Measurements from ENCODE around the gene RIPOR1. TPM values are rescaled to one million over a fixed set of nuclear protein-coding genes. Genes with fewer than 3 reads are reported as not detected.

RIPOR1 gene
- total and polyA plus RNA-seq, 2 experiments from 2014 or later: 29.5 to 35.7 TPM

- Histone ChIP-seq H3K9me3 (ENCODE audit: low read depth) (no peaks in the 10 kb centered on the region), H3K4me1 (ENCODE audit: low read depth) (peaks cover 6% of the 10 kb centered on the region), H3K27ac (no peak overlapping the region), H3K4me3 (peak overlapping the region; percentile 42), H3K27me3 (peaks cover 62% of the 10 kb centered on the region), H3K36me3 (peaks cover 5% of the 10 kb centered on the region)
- peak; percentile 43 to 65 for DNase-seq (ENCODE audit: low read depth in 1 of 2, low spot score in 1 of 2)
- TF ChIP-seq, protein P1, sequence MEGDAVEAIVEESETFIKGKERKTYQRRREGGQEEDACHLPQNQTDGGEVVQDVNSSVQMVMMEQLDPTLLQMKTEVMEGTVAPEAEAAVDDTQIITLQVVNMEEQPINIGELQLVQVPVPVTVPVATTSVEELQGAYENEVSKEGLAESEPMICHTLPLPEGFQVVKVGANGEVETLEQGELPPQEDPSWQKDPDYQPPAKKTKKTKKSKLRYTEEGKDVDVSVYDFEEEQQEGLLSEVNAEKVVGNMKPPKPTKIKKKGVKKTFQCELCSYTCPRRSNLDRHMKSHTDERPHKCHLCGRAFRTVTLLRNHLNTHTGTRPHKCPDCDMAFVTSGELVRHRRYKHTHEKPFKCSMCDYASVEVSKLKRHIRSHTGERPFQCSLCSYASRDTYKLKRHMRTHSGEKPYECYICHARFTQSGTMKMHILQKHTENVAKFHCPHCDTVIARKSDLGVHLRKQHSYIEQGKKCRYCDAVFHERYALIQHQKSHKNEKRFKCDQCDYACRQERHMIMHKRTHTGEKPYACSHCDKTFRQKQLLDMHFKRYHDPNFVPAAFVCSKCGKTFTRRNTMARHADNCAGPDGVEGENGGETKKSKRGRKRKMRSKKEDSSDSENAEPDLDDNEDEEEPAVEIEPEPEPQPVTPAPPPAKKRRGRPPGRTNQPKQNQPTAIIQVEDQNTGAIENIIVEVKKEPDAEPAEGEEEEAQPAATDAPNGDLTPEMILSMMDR (IDR thresholded peaks at IDR 0.05; ENCODE audit: low read depth, low read length): no peak
Measured at GRCh38 chr16:67537270-67537635, 8.6 kb downstream of the RIPOR1 start.

DNA sequence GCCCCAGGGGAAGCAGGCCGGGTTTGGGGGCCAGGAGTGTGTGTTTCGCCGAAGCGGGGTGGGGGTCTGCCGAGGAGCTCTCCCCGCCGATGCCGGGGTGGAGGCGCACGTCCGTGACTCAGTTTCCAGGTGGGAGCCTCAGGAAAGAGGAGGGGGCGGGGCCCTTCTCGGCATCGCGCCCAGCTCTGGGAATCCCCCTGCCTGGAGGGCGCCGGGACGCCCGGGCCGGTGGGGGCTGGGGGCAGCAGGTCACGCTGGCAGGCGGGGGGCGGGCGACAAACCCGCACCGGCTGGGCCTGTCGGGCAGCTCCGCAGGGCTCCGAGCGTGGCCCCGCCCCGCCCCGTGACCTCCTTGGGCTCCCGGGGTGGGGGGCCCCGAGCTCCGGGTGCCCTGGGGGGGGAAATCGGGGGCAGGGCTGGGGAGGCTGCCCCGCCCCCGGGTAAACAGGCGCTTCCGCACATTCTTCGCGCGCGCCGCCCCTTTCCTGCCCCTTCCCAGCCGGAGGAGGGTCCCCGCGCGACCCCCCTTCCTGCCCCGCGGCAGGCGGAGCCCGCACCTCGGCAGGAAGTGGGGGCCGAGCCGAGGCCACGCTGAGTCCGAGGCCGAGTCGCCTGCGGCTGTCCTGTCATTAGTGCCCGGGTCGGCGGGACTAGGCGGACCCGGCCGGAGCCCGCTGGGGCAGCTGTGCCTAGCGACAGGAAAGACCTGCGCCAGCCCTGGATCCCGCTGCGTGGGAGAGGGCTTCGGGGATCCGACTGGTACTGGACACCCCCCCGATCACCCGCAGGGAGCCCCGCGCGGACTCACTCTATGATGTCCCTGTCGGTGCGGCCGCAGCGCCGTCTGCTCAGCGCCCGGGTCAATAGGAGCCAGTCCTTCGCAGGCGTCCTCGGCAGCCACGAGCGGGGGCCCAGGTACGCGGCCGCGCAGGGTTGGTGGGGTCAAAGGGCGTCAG is 9.3 kb downstream of the RIPOR1 start:
- no peaks in the 10 kb centered on the region for H3K9me3 ChIP-seq (ENCODE audit: low read depth)
- H3K4me1 ChIP-seq (ENCODE audit: low read depth): peaks cover 6% of the 10 kb centered on the region
- H3K4me3 ChIP-seq: peak overlapping the region; percentile 42
- H3K27me3 ChIP-seq: peaks cover 57% of the 10 kb centered on the region
- no peak overlapping the region for H3K27ac ChIP-seq
- H3K36me3 ChIP-seq: peaks cover 5% of the 10 kb centered on the region
- TF ChIP-seq, protein P1 (IDR thresholded peaks at IDR 0.05; ENCODE audit: low read depth, low read length): no peak
- peak; percentile 52 to 61 for DNase-seq (ENCODE audit: low read depth in 1 of 2, low spot score in 1 of 2)

GRCh38 chr16:67538666-67539101 is 10.1 kb downstream of the RIPOR1 start:
- TF ChIP-seq, protein P1 (IDR thresholded peaks at IDR 0.05; ENCODE audit: low read depth, low read length): no peak
- peaks cover 50% of the 10 kb centered on the region for H3K27me3 ChIP-seq
- peak in 1 of 2 donors; percentile 90 for DNase-seq (ENCODE audit: low read depth in 1 of 2, low spot score in 1 of 2)
- H3K9me3 ChIP-seq (ENCODE audit: low read depth): no peaks in the 10 kb centered on the region
- no peak overlapping the region for H3K27ac ChIP-seq
- peaks cover 5% of the 10 kb centered on the region for H3K36me3 ChIP-seq
- peaks cover 6% of the 10 kb centered on the region for H3K4me1 ChIP-seq (ENCODE audit: low read depth)
- H3K4me3 ChIP-seq: peak overlapping the region; percentile 42

- no peak for DNase-seq (ENCODE audit: low read depth in 1 of 2, low spot score in 1 of 2)
- Histone ChIP-seq H3K4me3 (no peak overlapping the region), H3K4me1 (ENCODE audit: low read depth) (peaks cover 6% of the 10 kb centered on the region)
Measured at GRCh38 chr16:67539271-67539670, 10.6 kb downstream of the RIPOR1 start.

DNA sequence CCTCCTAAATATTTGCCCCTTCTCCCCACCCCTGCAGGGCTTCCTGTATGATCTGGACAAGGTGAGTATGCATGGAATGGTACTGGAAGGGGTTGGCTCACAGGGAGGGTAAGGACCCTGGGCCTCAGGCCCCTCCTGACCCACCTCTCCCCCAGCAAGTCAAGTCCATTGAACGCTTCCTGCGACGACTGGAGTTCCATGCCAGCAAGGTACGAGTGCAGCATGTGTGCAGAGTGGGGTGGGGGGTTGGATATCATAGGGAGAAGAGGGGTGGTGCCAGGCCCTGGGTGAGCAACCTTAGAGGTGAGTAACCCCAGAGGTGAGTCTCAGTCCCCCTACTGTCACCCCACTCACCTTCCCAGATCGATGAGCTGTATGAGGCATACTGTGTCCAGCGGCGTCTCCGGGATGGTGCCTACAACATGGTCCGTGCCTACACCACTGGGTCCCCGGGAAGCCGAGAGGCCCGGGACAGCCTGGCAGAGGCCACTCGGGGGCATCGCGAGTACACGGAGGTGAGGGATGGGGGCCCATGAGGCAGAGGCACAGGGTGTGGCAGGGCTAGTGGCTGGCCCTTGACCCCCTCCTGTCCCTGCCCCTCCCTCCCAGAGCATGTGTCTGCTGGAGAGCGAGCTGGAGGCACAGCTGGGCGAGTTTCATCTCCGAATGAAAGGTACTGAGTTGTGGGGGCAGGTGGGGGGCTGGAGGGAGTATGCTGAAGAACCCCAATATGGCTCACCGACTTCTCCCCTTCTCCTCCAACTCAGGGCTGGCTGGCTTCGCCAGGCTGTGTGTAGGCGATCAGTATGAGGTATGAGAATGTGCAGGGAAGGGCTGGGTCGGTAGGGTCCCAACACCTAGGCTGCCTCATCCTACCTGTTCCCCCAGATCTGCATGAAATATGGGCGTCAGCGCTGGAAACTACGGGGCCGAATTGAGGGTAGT is 11.3 kb downstream of the RIPOR1 start:
- no peak for DNase-seq (ENCODE audit: low read depth in 1 of 2, low spot score in 1 of 2)
- H3K4me1 ChIP-seq (ENCODE audit: low read depth): peaks cover 6% of the 10 kb centered on the region
- TF ChIP-seq, protein P1 (IDR thresholded peaks at IDR 0.05; ENCODE audit: low read depth, low read length): no peak
- H3K27me3 ChIP-seq: peaks cover 42% of the 10 kb centered on the region
- no peaks in the 10 kb centered on the region for H3K9me3 ChIP-seq (ENCODE audit: low read depth)
- no peak overlapping the region for H3K27ac ChIP-seq
- H3K4me3 ChIP-seq: no peak overlapping the region
- H3K36me3 ChIP-seq: peaks cover 5% of the 10 kb centered on the region

More at GRCh38 chr16:67539271-67539670, 10.6 kb downstream of the RIPOR1 start:
- TF ChIP-seq, protein P1 (IDR thresholded peaks at IDR 0.05; ENCODE audit: low read depth, low read length): no peak
- peaks cover 5% of the 10 kb centered on the region for H3K36me3 ChIP-seq
- H3K9me3 ChIP-seq (ENCODE audit: low read depth): no peaks in the 10 kb centered on the region
- H3K27ac ChIP-seq: no peak overlapping the region
- H3K27me3 ChIP-seq: peaks cover 47% of the 10 kb centered on the region
